Sigmoid colon (tissue), 3 donors: ENCODE results near the gene STK39.

Source experiments
- CTCF ChIP-seq, 4 experiments: fragments of 450-650 bp in 3 of 4; fragments of 200-600 bp in 1 of 4; IDR thresholded peaks; one replicate each; pipeline ENCODE4 v1.5.1; 2016 to 2019; ENCODE audit warnings: antibody characterized with exemption in 4 of 4, mild to moderate bottlenecking in 3 of 4, moderate library complexity in 2 of 4
- POLR2A ChIP-seq, 2 donors: fragments of 450-650 bp; IDR thresholded peaks; one replicate each; pipeline ENCODE4 v1.6.1; 2016; ENCODE audit warnings: antibody characterized with exemption in 2 of 2, mild to moderate bottlenecking in 2 of 2, moderate library complexity in 2 of 2

GRCh38 chr2:168029071-168029470, 218.3 kb downstream of the STK39 start:
- TF ChIP-seq CTCF (IDR thresholded peaks at IDR 0.05): no peak
- TF ChIP-seq POLR2A (IDR thresholded peaks at IDR 0.05): no peak
